BE2C (cell line): ENCODE data around the gene POLG2.
"Not testable (repeated sequence)": the region's sequence is repeated elsewhere in the genome, so short reads cannot be mapped to it uniquely, and the experiment has no call there.

Experiments used
- DNase-seq: peaks from one replicate; pipeline ENCODE4 v3.0.0-alpha.2; 2020
- H3K27me3 ChIP-seq: fragments of 250-450 bp; sonication (Bioruptor Pico); 2 replicates; pipeline ENCODE4 v1.5.1; 2020; ENCODE audit warnings: mild to moderate bottlenecking
- H3K36me3 ChIP-seq: fragments of 250-450 bp; sonication (Bioruptor Pico); 2 replicates; pipeline ENCODE4 v1.5.1; 2020; ENCODE audit warnings: mild to moderate bottlenecking
- H3K4me1 ChIP-seq: fragments of 250-450 bp; sonication (Bioruptor Pico); 2 replicates; pipeline ENCODE4 v1.5.1; 2020
- H3K4me3 ChIP-seq: 2 replicates; pipeline ENCODE4 v1.5.1; 2011; ENCODE audit warnings: low read depth, low read length
- H3K9me3 ChIP-seq: fragments of 250-450 bp; sonication (Bioruptor Pico); 2 replicates; pipeline ENCODE4 v1.5.1; 2020
- TF ChIP-seq, protein P1 (sequence below): IDR thresholded peaks from 2 replicates; pipeline ENCODE4 v1.5.1; 2012; ENCODE audit warnings: mild to moderate bottlenecking, low read depth, low read length

POLG2 gene

DNA sequence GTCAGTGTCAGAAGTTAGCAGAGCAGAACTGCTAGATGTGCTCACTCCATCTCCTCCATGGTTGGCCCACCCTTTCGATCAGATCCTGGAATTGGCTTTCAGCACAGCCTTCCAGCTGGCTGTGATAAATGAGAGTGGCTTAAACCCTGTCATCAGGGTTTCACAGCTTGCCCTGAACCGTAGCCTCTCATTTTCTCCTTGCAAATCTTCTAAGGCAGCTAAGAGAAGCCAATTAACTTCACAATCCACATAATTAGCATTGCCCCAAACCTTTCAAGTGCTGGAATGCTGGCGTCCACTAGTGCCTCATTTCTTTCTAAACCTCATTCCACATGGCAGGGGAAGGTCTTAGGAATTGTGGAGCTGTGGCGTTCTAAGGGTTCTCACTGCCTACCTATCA lies 26.2 kb downstream of the POLG2 start:
- TF ChIP-seq, protein P1, sequence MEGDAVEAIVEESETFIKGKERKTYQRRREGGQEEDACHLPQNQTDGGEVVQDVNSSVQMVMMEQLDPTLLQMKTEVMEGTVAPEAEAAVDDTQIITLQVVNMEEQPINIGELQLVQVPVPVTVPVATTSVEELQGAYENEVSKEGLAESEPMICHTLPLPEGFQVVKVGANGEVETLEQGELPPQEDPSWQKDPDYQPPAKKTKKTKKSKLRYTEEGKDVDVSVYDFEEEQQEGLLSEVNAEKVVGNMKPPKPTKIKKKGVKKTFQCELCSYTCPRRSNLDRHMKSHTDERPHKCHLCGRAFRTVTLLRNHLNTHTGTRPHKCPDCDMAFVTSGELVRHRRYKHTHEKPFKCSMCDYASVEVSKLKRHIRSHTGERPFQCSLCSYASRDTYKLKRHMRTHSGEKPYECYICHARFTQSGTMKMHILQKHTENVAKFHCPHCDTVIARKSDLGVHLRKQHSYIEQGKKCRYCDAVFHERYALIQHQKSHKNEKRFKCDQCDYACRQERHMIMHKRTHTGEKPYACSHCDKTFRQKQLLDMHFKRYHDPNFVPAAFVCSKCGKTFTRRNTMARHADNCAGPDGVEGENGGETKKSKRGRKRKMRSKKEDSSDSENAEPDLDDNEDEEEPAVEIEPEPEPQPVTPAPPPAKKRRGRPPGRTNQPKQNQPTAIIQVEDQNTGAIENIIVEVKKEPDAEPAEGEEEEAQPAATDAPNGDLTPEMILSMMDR: no peak
- Histone ChIP-seq H3K36me3 (no peaks in the 10 kb centered on the region), H3K4me1 (peaks cover 7% of the 10 kb centered on the region), H3K9me3 (no peaks in the 10 kb centered on the region), H3K27me3 (no peaks in the 10 kb centered on the region), H3K4me3 (no peak overlapping the region)
- DNase-seq: no peak

DNA sequence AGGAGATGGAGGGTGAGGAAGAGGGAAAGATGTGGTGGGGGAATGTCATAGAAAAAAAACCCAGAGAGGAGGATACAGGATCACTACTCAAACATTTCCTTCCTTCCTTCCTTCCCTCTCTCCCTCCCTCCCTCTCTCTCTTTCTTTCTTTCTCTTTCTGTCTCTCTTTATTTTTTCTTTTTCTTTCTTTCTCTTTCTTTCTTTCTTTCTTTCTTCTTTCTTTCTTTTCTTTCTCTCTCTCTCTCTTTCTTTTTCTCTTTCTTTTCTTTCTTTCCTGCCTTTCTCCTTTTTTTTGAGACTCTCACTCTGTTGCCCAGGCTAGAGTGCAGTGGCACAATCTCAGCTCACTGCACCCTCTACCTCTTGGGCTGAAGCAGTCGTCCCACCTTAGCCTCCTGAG lies 30.0 kb downstream of the POLG2 start:
- DNase-seq, H3K4me3 ChIP-seq, H3K9me3 ChIP-seq, H3K36me3 ChIP-seq, H3K27me3 ChIP-seq, H3K4me1 ChIP-seq: not testable (repeated sequence)

DNA sequence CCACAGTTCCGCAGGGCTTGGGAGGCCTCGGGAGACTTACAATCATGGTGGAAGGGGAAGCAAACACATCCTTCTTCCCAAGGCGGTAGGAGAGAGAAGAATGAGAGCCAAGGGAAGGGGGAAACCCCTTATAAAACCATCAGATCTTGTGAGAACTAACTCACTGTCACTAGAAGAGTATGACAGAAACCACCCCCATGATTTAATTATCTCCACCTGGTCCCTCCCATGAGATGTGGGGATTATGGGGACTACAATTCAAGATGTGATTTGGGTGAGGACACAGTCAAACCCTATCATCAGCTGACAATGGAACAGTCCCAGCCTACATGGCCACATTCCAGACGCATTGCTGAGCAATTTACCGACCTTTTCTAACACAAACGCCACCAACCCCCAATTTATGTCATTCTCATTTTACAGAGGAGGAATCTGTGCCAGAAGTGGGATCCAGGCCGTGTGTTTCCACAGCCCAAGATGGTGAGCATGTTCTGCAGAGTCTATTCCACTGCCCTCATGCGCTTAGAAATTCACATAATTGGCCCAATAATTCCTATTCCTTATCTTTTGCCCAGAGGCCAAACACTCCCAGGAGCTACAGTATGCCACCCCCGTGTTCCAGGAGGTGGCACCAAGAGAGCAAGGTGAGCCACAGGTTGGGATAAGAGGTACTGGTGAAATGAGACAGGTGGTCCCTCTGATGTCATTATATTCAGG lies 30.7 kb downstream of the POLG2 start:
- TF ChIP-seq, protein P1: no peak
- Histone ChIP-seq H3K4me1 (peaks cover 7% of the 10 kb centered on the region), H3K4me3 (no peak overlapping the region), H3K27me3 (no peaks in the 10 kb centered on the region), H3K36me3 (no peaks in the 10 kb centered on the region), H3K9me3 (no peaks in the 10 kb centered on the region)
- no peak for DNase-seq

DNA sequence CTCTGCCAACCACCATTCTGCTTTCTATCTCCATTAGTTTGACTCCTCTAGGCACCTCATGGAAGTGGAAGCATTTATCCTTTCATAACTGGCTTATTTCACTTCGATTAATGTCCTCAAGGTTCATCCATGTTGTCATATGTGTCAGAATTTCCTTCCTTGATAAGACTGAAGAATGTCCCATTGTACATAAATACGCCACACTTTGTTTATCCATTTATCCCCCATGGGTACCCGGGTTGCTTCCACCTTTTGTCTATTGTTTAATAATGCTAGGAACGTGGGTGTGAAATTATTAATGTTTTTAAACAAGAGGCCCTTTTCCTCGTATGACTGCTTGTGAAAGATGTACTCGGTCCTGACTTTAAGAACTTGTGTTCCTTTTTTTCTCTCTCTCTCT lies 35.1 kb downstream of the POLG2 start:
- TF ChIP-seq, protein P1: no peak
- DNase-seq: no peak
- no peaks in the 10 kb centered on the region for H3K9me3 ChIP-seq
- H3K36me3 ChIP-seq: no peaks in the 10 kb centered on the region
- no peaks in the 10 kb centered on the region for H3K27me3 ChIP-seq
- peaks cover 7% of the 10 kb centered on the region for H3K4me1 ChIP-seq
- no peak overlapping the region for H3K4me3 ChIP-seq

DNA sequence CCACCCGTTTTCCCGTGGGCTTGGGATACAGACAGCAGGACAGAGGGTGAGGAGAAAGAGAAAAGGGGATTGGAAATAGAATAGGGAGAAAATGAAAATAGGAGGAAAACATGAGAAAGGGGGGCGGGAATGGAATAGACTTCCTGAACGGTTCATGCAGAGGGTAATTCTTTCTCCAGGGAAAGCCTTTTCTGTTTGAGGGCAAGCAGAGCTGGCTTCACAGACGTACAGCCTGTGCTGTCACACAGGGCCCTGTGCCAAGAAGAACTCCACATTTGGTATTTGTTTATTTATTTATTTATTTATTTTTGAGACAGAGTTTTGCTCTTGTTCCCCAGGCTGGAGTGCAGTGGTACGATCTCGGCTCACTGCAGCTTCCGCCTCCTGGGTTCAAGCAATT lies 35.9 kb downstream of the POLG2 start:
- TF ChIP-seq, protein P1: no peak
- Histone ChIP-seq H3K9me3 (no peaks in the 10 kb centered on the region), H3K4me3 (no peak overlapping the region), H3K4me1 (peaks cover 2% of the 10 kb centered on the region), H3K36me3 (no peaks in the 10 kb centered on the region), H3K27me3 (no peaks in the 10 kb centered on the region)
- no peak for DNase-seq

DNA sequence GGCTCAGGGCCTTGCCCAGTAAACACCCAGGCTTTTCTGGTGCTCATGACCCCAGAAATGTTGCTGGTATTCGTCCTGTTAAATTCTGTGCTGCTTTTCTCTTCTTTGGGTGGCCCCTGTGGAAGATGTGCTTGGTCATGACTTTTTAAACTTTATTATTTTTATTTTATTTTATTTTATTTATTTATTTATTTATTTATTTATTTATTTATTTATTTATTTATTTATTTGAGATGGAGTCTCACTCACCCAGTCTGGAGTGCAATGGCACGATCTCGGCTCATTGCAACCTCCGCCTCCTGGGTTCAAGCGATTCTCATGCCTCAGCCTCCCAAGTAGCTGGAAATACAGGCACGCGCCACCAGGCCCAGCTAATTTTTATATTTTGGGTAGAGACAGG lies 37.0 kb downstream of the POLG2 start:
- not testable (repeated sequence) for H3K4me3 ChIP-seq, H3K4me1 ChIP-seq, DNase-seq, H3K27me3 ChIP-seq, H3K9me3 ChIP-seq, H3K36me3 ChIP-seq

DNA sequence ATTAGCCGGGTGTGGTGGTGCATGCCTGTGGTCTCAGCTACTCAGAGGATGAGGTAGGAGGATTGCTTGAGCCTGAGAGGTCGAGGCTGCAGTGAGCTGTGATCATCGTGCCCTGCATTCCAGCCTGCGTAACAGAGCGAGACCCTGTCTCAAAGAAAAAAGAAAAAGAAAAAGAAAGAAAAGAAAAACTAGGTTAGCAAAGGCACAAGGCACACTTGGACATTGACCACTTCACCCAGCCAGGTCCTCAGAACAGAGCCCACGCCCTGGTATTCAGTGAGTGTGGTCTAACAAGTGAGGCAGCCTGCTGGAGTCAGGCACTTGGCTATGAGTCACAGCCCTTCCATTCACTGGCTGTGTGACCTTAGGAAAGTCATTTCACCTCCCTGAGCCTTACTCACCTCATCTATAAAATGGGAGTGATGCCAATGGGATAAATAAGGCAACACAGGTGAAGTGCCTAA lies 37.5 kb downstream of the POLG2 start:
- no peaks in the 10 kb centered on the region for H3K36me3 ChIP-seq

More for the DNA sequence above, 37.5 kb downstream of the POLG2 start:
- Histone ChIP-seq H3K4me1 (no peaks in the 10 kb centered on the region), H3K4me3 (no peak overlapping the region), H3K9me3 (no peaks in the 10 kb centered on the region), H3K27me3 (no peaks in the 10 kb centered on the region)
- DNase-seq: no peak
- TF ChIP-seq, protein P1: no peak
